ENCODE measurements around the gene SLC35F1.
A peak's percentile ranks its signal among the peaks of the same experiment; 100 is the strongest.

- TF ChIP-seq PRDM6 (tag by site-specific recombination; IDR thresholded peaks at IDR 0.05), result no peak
- no peak for TF ChIP-seq SETDB1 (IDR thresholded peaks at IDR 0.05; ENCODE audit: insufficient read length, low read length)
- TF ChIP-seq MYNN (tag by site-specific recombination; IDR thresholded peaks at IDR 0.05; ENCODE audit: borderline replicate concordance), result no peak
- no peak for TF ChIP-seq ZBTB21 (tag by site-specific recombination; IDR thresholded peaks at IDR 0.05)
- peak; percentile 47; the same call in 1 of the 2 replicates for TF ChIP-seq CTCF (tag by site-specific recombination; IDR thresholded peaks at IDR 0.05)
- TF ChIP-seq ZFP37 (tag by site-specific recombination; IDR thresholded peaks at IDR 0.05), result no peak
- TF ChIP-seq ATF2 (tag by site-specific recombination; IDR thresholded peaks at IDR 0.05; ENCODE audit: low read depth), result no peak
- TF ChIP-seq ZNF558 (tag by site-specific recombination; IDR thresholded peaks at IDR 0.05), result no peak
- TF ChIP-seq ZBTB17 (tag by site-specific recombination; IDR thresholded peaks at IDR 0.05), result no peak
- no peak for TF ChIP-seq ZNF138 (tag by site-specific recombination; IDR thresholded peaks at IDR 0.05; ENCODE audit: borderline replicate concordance)
- no peak for TF ChIP-seq KLF7 (tag by site-specific recombination; IDR thresholded peaks at IDR 0.05; ENCODE audit: borderline replicate concordance)
- no peak for TF ChIP-seq PRDM4 (tag by site-specific recombination; IDR thresholded peaks at IDR 0.05)
- no peak for TF ChIP-seq FEZF1 (tag by site-specific recombination; IDR thresholded peaks at IDR 0.05)
Observed at GRCh38 chr6:118283766-118284165, 376.7 kb downstream of the SLC35F1 start.
